ENCODE data around the gene TRAPPC5. TPM values are rescaled to one million over a fixed set of nuclear protein-coding genes. Genes with fewer than 3 reads are reported as not detected.

Gene TRAPPC5
- polyA plus RNA-seq, 1 of the 3 experiments (the other 2 are of a cell fraction), result 49.4 TPM

DNA sequence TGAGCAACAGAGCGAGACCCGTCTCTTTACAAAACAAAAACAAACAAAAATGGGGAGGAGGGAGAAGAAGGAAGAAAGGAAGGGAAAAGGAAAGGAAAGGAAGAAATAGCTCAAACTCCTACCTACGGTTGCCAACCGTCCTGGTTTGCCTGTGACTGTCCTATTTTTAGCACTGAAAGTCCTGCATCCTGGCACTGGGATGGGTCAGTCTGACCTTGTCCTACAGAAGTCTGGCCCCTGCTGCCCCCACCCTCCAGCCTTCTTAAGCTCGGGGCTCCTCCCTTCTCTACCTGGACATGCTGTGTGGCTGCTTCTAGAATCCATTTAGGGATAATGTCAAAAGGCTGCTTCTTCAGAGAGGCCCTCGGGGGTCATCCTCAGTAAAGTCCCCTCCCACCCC lies 45.0 kb upstream of the TRAPPC5 start (continued):
- TF ChIP-seq, protein P1, sequence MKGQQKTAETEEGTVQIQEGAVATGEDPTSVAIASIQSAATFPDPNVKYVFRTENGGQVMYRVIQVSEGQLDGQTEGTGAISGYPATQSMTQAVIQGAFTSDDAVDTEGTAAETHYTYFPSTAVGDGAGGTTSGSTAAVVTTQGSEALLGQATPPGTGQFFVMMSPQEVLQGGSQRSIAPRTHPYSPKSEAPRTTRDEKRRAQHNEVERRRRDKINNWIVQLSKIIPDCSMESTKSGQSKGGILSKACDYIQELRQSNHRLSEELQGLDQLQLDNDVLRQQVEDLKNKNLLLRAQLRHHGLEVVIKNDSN (IDR thresholded peaks at IDR 0.05; ENCODE audit: borderline replicate concordance, low read depth), result no peak
- TF ChIP-seq ELF1 (IDR thresholded peaks at IDR 0.05) (no peak), YY1 (IDR thresholded peaks at IDR 0.05; ENCODE audit: low read depth) (no peak)

DNA sequence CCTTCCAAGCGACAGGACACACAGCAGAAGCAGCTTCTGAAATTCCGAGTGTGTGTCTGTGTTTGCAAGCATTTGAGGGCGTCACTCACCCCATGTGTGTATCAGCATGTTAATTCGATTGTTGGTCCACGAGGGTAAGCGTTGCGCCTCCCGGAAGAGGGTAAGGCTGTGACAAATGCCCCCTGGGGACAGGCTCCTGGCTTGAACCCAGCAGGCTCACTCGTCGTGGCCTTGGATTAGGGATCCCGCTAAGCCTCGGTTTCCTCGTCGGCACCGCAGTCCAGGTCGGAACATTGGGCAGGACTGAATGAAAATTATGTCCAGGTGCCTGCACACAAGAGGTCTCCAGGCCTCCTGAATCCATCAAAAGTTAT lies 44.3 kb upstream of the TRAPPC5 start:
- Histone ChIP-seq H3K27ac (ENCODE audit: low read depth in 2 of 2, low read length in 1 of 2) (no peak overlapping the region), H3K27me3 (ENCODE audit: insufficient read depth) (peaks cover 37% of the 10 kb centered on the region), H3K79me2 (ENCODE audit: insufficient read depth) (no peaks in the 10 kb centered on the region; the same call in 1 of the 2 replicates), H4K20me1 (ENCODE audit: insufficient read depth) (no peaks in the 10 kb centered on the region), H2AFZ (ENCODE audit: low read depth) (no peak overlapping the region), H3K9me2 (no peaks in the 10 kb centered on the region), H3K9ac (no peak overlapping the region), H3K4me1 (ENCODE audit: control insufficient read depth in 1 of 2, insufficient read depth in 2 of 2, low read depth in 1 of 2, low read length in 1 of 2) (peaks cover 0 to 4% of the 10 kb centered on the region in 2 experiments; a peak in 1 of 4 replicates), H3K4me3 (ENCODE audit: low read depth in 2 of 2, low read length in 1 of 2) (no peak overlapping the region), H3K36me3 (replicated peaks in 1 of 2; ENCODE audit: control insufficient read depth in 1 of 2, insufficient read depth in 2 of 2, low read length in 1 of 2) (no peaks in the 10 kb centered on the region), H3F3A (replicated peaks; ENCODE audit: insufficient read depth) (peaks cover 4% of the 10 kb centered on the region), H3K4me2 (no peak overlapping the region), H3K9me3 (no peaks in the 10 kb centered on the region)
- DNase-seq, result no peak
- no peak for TF ChIP-seq ELF1 (IDR thresholded peaks at IDR 0.05)
- TF ChIP-seq RAD21 (IDR thresholded peaks at IDR 0.05; ENCODE audit: low read length), result no peak
- TF ChIP-seq RXRA (IDR thresholded peaks at IDR 0.05; ENCODE audit: borderline replicate concordance, low read depth), result no peak
- no peak for TF ChIP-seq EZH2phosphoT487 (IDR thresholded peaks at IDR 0.05; ENCODE audit: borderline replicate concordance, low read depth)
- POLR2A ChIA-PET, result interaction anchor here (1.2 kb wide), 1 partner anchor 45 kb away, joined by 3 read pairs; the partner anchor contains the start of gene TRAPPC5
- 18% methylated on average over 11 of the region's 16 CpGs for WGBS (ENCODE audit: low lambda C conversion rate)
- CTCF ChIA-PET, result interaction anchor here (1.1 to 5.5 kb wide), 4 partner anchors 8 to 163 kb away, joined by 5 to 25 read pairs (median 8); partner anchors contain the start of gene TRAPPC5

DNA sequence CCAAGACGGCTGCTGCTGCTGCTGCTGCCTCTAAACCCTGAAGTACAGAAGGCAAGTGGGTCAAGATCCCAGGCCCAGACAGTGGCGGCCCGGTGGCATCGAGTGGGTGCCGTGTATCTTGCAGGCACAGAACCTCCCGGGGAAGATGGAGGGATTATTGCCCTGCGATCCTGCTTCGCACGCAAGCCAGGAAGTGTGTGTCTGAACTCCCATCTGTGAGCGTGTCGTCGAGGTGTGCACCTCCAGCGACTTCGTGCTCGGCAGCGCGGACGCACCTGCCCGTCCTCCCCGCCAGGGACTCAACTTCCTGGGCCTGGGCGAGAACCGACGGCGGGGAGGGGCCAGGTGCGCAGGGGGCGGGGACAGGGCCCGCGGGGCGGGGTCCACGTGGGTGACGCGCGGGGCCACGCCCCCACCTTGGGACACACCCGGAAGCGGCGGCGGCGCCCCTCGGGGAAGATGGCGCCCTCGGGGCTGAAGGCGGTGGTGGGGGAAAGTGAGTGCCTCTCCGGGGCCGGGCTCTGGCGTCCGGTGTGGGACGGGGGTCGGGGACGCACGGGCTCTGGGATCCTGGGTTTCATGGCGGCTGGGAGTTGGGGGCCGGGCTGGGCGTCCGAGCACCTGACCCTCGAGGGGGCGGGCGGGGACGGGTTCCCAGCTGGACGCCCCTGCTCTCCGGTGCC lies 43.8 kb upstream of the TRAPPC5 start, which contains the start of gene STXBP2:
STXBP2 (plus strand) TSS at position 420 of the 683 bp plus-strand sequence; CDS start at position 460, 40 bp downstream.
- Histone ChIP-seq H3K36me3 (replicated peaks in 1 of 2; ENCODE audit: control insufficient read depth in 1 of 2, insufficient read depth in 2 of 2, low read length in 1 of 2) (no peaks in the 10 kb centered on the region), H3K4me2 (no peak within 1 kb of the TSS), H3F3A (replicated peaks; ENCODE audit: insufficient read depth) (peaks cover 4% of the 10 kb centered on the region), H3K27ac (ENCODE audit: low read depth in 2 of 2, low read length in 1 of 2) (no peak within 1 kb of the TSS), H2AFZ (ENCODE audit: low read depth) (no peak within 1 kb of the TSS), H3K4me1 (ENCODE audit: control insufficient read depth in 1 of 2, insufficient read depth in 2 of 2, low read depth in 1 of 2, low read length in 1 of 2) (peaks cover 0 to 4% of the 10 kb centered on the region in 2 experiments; a peak in 1 of 4 replicates), H4K20me1 (ENCODE audit: insufficient read depth) (no peaks in the 10 kb centered on the region), H3K79me2 (ENCODE audit: insufficient read depth) (no peaks in the 10 kb centered on the region), H3K4me3 (ENCODE audit: low read depth in 2 of 2, low read length in 1 of 2) (peak within 1 kb of the TSS in 1 of 2 experiments; percentile 21; a peak in 1 of 4 replicates), H3K9me2 (no peaks in the 10 kb centered on the region), H3K9ac (no peak within 1 kb of the TSS), H3K9me3 (no peaks in the 10 kb centered on the region), H3K27me3 (ENCODE audit: insufficient read depth) (peaks cover 37% of the 10 kb centered on the region)
- ChIA-PET POLR2A (no interaction called here), CTCF (interaction anchor here (1.2 to 2.7 kb wide), 4 partner anchors 15 to 163 kb away, joined by 3 to 14 read pairs (median 8); partner anchors contain the start of gene TRAPPC5)
- DNase-seq, result peak; percentile 73
- 6% methylated on average over 15 of the region's 61 CpGs for WGBS (ENCODE audit: low lambda C conversion rate)
- no peak for TF ChIP-seq TAF1 (IDR thresholded peaks at IDR 0.05; ENCODE audit: borderline replicate concordance, low read depth, low read length)
- TF ChIP-seq, protein P2, sequence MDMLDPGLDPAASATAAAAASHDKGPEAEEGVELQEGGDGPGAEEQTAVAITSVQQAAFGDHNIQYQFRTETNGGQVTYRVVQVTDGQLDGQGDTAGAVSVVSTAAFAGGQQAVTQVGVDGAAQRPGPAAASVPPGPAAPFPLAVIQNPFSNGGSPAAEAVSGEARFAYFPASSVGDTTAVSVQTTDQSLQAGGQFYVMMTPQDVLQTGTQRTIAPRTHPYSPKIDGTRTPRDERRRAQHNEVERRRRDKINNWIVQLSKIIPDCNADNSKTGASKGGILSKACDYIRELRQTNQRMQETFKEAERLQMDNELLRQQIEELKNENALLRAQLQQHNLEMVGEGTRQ (IDR thresholded peaks at IDR 0.05; ENCODE audit: borderline replicate concordance, low read depth, low read length), result no peak
- TF ChIP-seq RCOR1 (IDR thresholded peaks at IDR 0.05; ENCODE audit: low read length), result no peak
- TF ChIP-seq EZH2phosphoT487 (IDR thresholded peaks at IDR 0.05; ENCODE audit: borderline replicate concordance, low read depth), result no peak
- TF ChIP-seq CHD2 (IDR thresholded peaks at IDR 0.05; ENCODE audit: low read length, partially characterized antibody), result no peak
- no peak for TF ChIP-seq NFIC (IDR thresholded peaks at IDR 0.05; ENCODE audit: borderline replicate concordance)
- no peak for TF ChIP-seq YY1 (IDR thresholded peaks at IDR 0.05; ENCODE audit: low read depth)
- TF ChIP-seq RFX5 (IDR thresholded peaks at IDR 0.05; ENCODE audit: low read length), result no peak
- no peak for TF ChIP-seq MXI1 (IDR thresholded peaks at IDR 0.05; ENCODE audit: low read depth, low read length)
- no peak for TF ChIP-seq FOXJ3 (CRISPR knock-in tag; IDR thresholded peaks at IDR 0.05)
- TF ChIP-seq POLR2AphosphoS5 (IDR thresholded peaks at IDR 0.05; ENCODE audit: low read depth, low read length), result no peak
- TF ChIP-seq ELF1 (IDR thresholded peaks at IDR 0.05), result no peak
- TF ChIP-seq FOXM1 (IDR thresholded peaks at IDR 0.05; ENCODE audit: low read depth), result no peak
- no peak for TF ChIP-seq SIN3A (IDR thresholded peaks at IDR 0.05; ENCODE audit: borderline replicate concordance, low read depth, low read length)
- TF ChIP-seq FOSL2 (IDR thresholded peaks at IDR 0.05; ENCODE audit: borderline replicate concordance, low read depth), result no peak
- TF ChIP-seq, protein P1 (IDR thresholded peaks at IDR 0.05; ENCODE audit: borderline replicate concordance, low read depth), result no peak
- TF ChIP-seq GATA2 (CRISPR knock-in tag; IDR thresholded peaks at IDR 0.05), result no peak
